Measurements from ENCODE around the gene SYNCRIP.
"Not testable (repeated sequence)": the region's sequence is repeated elsewhere in the genome, so short reads cannot be mapped to it uniquely, and the experiment has no call there.

Gene SYNCRIP

GRCh38 chr6:85642774-85643536 is at the start of gene SYNCRIP:
TSS of gene SYNCRIP (minus strand) at chr6:85642886. CDS start at chr6:85641439, 1,447 bp downstream.
- DNase-seq, result peak; percentile 98

GRCh38 chr6:85691478-85691877 is 48.8 kb upstream of the SYNCRIP start:
- DNase-seq, result no peak

GRCh38 chr6:85690071-85690470 is 47.4 kb upstream of the SYNCRIP start:
- DNase-seq, result no peak

GRCh38 chr6:85685713-85686112 is 43.0 kb upstream of the SYNCRIP start:
- no peak for DNase-seq

- DNase-seq, result no peak
These were observed 42.1 kb upstream of the SYNCRIP start for GRCh38 chr6:85684809-85685171.

GRCh38 chr6:85684133-85684808 is 41.6 kb upstream of the SYNCRIP start:
- no peak for DNase-seq

- DNase-seq, result not testable (repeated sequence)
These were observed 39.2 kb upstream of the SYNCRIP start for GRCh38 chr6:85681899-85682298.

GRCh38 chr6:85680388-85680787 is 37.7 kb upstream of the SYNCRIP start:
- DNase-seq, result peak; percentile 30

GRCh38 chr6:85679445-85680123 is 36.9 kb upstream of the SYNCRIP start:
- DNase-seq, result peak; percentile 44

- peak; percentile 99 for DNase-seq
These were observed 36.1 kb upstream of the SYNCRIP start for GRCh38 chr6:85678602-85679444.

- no peak for DNase-seq
These were observed 35.4 kb upstream of the SYNCRIP start for GRCh38 chr6:85678026-85678601.

GRCh38 chr6:85677234-85677956 is 34.7 kb upstream of the SYNCRIP start:
- peak; percentile 25 for DNase-seq

GRCh38 chr6:85676086-85676729 is 33.5 kb upstream of the SYNCRIP start:
- DNase-seq, result peak; percentile 11

- DNase-seq, result peak; percentile 69
These were observed 32.5 kb upstream of the SYNCRIP start for GRCh38 chr6:85675030-85675819.

GRCh38 chr6:85674604-85675003 is 31.9 kb upstream of the SYNCRIP start:
- peak; percentile 23 for DNase-seq

GRCh38 chr6:85673198-85674139 is 30.8 kb upstream of the SYNCRIP start:
- DNase-seq, result peak; percentile 26

GRCh38 chr6:85672623-85673022 is 29.9 kb upstream of the SYNCRIP start:
- DNase-seq, result peak; percentile 12

- peak; percentile 32 for DNase-seq
These were observed 29.4 kb upstream of the SYNCRIP start for GRCh38 chr6:85672050-85672449.

- peak; percentile 15 for DNase-seq
These were observed 27.9 kb upstream of the SYNCRIP start for GRCh38 chr6:85670573-85670972.

Data from DMS53 (cell line).